Right lobe of liver (tissue), 4 donors: Measurements from ENCODE around the gene TFF3.

ENCODE experiments used
- CTCF ChIP-seq, 4 donors: fragments of 200-600 bp in 3 of 4; fragments of 450-650 bp in 1 of 4; IDR thresholded peaks; one replicate each; pipeline versions ENCODE4 v1.5.1 to v1.8.0; 2016 to 2022; ENCODE audit warnings: antibody characterized with exemption in 4 of 4, mild to moderate bottlenecking in 2 of 4
- POLR2A ChIP-seq: fragments of 450-650 bp; IDR thresholded peaks from one replicate; pipeline ENCODE4 v1.6.1; 2017; ENCODE audit warnings: antibody characterized with exemption, mild to moderate bottlenecking
- donor health status: DM: no; HTN: no; CAD: no.
- donor health status: DM: no; HTN: no; CAD: no.
- donor health status: DM: no; HTN: yes; CAD: no.

GRCh38 chr21:42352441-42353095, 37.4 kb upstream of the TFF3 start:
- TF ChIP-seq POLR2A (no peak), CTCF (IDR thresholded peaks at IDR 0.05) (no peak)
